Lung (tissue), 12 donors: Measurements from ENCODE around the gene MBP. TPM values are rescaled to one million over a fixed set of nuclear protein-coding genes. Genes with fewer than 3 reads are reported as not detected.
"Not testable (repeated sequence)": the region's sequence is repeated elsewhere in the genome, so short reads cannot be mapped to it uniquely, and the experiment has no call there.

ENCODE experiments used
- ATAC-seq: fragments of 200-7000 bp; cut with Tn5 transposase; one replicate; pipeline ENCODE4 v1.9.1; 2020; ENCODE audit warnings: moderate number of reproducible peaks; ENCODE audit not compliant: insufficient read depth, low FRiP score
- DNase-seq, 3 donors: peaks; one replicate each; pipeline ENCODE4 v3.0.0-alpha.2; 2013 to 2017
- H3K27ac ChIP-seq, 2 donors: one replicate each; pipeline ENCODE4 v1.5.1; 2013; ENCODE audit warnings: mild to moderate bottlenecking in 2 of 2, moderate library complexity in 2 of 2, control low read depth in 1 of 2, inconsistent platforms in 1 of 2, low read depth in 1 of 2, low read length in 1 of 2
- H3K27me3 ChIP-seq, 3 donors: one replicate each; pipeline ENCODE4 v1.5.1; 2013; ENCODE audit warnings: low read length in 2 of 3; ENCODE audit not compliant: control insufficient read depth in 3 of 3, insufficient read depth in 3 of 3
- H3K36me3 ChIP-seq, 4 donors: one replicate each; pipeline ENCODE4 v1.5.1; 2013; ENCODE audit warnings: low read length in 4 of 4, mild to moderate bottlenecking in 1 of 4, moderate library complexity in 1 of 4; ENCODE audit not compliant: control insufficient read depth in 4 of 4, insufficient read depth in 4 of 4
- H3K4me1 ChIP-seq, 5 donors: one replicate each; pipeline ENCODE4 v1.5.1; 2013; ENCODE audit warnings: low read length in 5 of 5, mild to moderate bottlenecking in 2 of 5, moderate library complexity in 1 of 5; ENCODE audit not compliant: control insufficient read depth in 5 of 5, insufficient read depth in 5 of 5
- H3K4me3 ChIP-seq: one replicate; pipeline ENCODE4 v1.5.1; 2013; ENCODE audit warnings: mild to moderate bottlenecking, control low read depth, moderate library complexity
- H3K9ac ChIP-seq, 2 donors: one replicate each; pipeline ENCODE4 v1.5.1; 2013; ENCODE audit warnings: low read length in 2 of 2, control low read depth in 1 of 2; ENCODE audit not compliant: insufficient read depth in 1 of 2
- H3K9me3 ChIP-seq, 4 donors: one replicate each; pipeline ENCODE4 v1.5.1; 2013; ENCODE audit warnings: low read length in 3 of 4, mild to moderate bottlenecking in 1 of 4, moderate library complexity in 1 of 4; ENCODE audit not compliant: control insufficient read depth in 4 of 4, insufficient read depth in 3 of 4
- WGBS, 2 donors: extraction: QIAGEN DNeasy Blood & Tissue Kit; methylation state at CpG; one replicate each; pipeline ENCODE4 v1.1.7; 2013; 5-methylcytosine and 5-hydroxymethylcytosine counted together
- polyA plus RNA-seq, 2 donors: library from polyadenylated mRNA; stranded (reverse); fragments of 200-250 nt; gene quantifications; one replicate each; pipeline ENCODE4 v1.2.1, GENCODE V29; 2013
- total RNA-seq, 2 donors: library from RNA; depleted of rRNA in 1 of 2; stranded (reverse); fragments of >200 nt in 1 of 2; gene quantifications; one replicate each; pipeline ENCODE4 v1.2.1, GENCODE V29; 2014 to 2021
- TF ChIP-seq, protein P1 (sequence below): IDR thresholded peaks from 2 replicates; pipeline ENCODE4 v1.5.1; 2012; ENCODE audit warnings: mild to moderate bottlenecking; ENCODE audit errors: control extremely low read depth, extremely low read depth
- donor health status: control.
- donor health status: control.
- donor health status: Bipolar disorder and iron deficiency.
- donor health status: healthy.
- donor health status: DM: yes; HTN: yes; CAD: no.

The MBP gene
- total and polyA plus RNA-seq, 4 donors, result 15.6 to 64.1 (median 30.9) TPM

DNA sequence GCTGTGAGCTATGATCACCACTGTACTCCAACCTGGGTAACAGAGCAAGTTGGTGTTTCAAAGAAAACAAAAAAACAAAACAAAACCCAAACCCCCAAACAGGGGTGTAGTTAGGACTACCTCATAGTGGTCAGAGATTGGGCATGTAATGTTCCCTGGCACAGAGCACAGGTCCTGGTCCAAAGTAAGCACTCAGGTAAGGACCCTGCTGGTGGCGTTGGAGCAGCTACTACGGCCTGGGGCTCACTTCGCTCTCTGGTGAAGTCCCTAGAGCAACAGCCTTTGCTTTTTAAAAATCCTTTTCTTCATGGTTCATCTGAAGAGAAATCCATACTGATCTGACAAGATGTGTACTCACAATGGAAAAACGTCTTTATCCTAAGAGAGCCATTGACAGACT, 179.8 kb downstream of the MBP start:
- Histone ChIP-seq H3K4me1 (peaks cover 1 to 18% (median 6%) of the 10 kb centered on the region in 5 donors), H3K9ac (no peak overlapping the region), H3K9me3 (no peaks in the 10 kb centered on the region), H3K27me3 (no peaks in the 10 kb centered on the region), H3K36me3 (peaks cover 0 to 32% (median 17%) of the 10 kb centered on the region in 4 donors), H3K4me3 (no peak overlapping the region), H3K27ac (peak overlapping the region in 1 of 2 donors; percentile 82)
- TF ChIP-seq, protein P1, sequence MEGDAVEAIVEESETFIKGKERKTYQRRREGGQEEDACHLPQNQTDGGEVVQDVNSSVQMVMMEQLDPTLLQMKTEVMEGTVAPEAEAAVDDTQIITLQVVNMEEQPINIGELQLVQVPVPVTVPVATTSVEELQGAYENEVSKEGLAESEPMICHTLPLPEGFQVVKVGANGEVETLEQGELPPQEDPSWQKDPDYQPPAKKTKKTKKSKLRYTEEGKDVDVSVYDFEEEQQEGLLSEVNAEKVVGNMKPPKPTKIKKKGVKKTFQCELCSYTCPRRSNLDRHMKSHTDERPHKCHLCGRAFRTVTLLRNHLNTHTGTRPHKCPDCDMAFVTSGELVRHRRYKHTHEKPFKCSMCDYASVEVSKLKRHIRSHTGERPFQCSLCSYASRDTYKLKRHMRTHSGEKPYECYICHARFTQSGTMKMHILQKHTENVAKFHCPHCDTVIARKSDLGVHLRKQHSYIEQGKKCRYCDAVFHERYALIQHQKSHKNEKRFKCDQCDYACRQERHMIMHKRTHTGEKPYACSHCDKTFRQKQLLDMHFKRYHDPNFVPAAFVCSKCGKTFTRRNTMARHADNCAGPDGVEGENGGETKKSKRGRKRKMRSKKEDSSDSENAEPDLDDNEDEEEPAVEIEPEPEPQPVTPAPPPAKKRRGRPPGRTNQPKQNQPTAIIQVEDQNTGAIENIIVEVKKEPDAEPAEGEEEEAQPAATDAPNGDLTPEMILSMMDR, result no peak
- 77 to 88% methylated on average over 4 of the region's 4 CpGs for WGBS, 2 donors
- DNase-seq, result no peak
- no peak for ATAC-seq

DNA sequence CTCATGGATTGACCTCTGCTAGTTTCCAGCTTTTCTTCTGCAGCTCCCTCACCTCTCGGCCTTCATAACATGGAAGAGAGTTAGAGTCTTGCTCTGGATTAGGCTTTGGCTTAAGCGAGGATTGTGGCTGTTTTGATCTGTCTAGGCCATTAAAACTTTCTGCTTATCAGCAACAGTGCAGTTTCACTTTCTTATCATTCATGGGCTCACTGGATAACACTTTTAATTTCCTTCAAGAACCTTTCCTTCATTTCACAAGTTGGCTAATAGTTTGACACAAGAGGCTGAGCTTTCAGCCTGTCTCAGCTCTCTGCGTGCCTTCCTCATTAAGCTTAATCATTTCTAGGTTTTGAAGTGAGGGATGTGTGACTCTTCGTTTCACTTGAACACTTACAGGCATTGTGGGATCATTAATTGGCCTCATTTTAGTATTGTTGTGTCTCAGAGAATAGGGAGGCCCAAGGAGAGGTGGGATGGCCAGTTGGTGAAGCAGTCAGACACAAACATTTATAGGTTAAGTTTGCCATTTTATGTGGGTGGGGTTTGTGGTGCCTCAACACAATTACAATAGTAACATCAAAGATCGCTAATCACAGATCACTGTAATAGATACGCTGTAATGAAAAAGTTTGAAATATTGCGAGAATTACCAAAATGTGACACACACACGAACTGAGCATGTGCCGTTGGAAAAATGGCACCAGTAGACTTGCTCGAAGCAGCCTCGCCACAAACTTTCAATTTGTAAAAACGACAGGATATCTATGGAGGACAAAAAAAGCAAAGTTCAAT, 180.9 kb downstream of the MBP start:
- H3K4me1 ChIP-seq, result peaks cover 1 to 17% (median 6%) of the 10 kb centered on the region in 5 donors
- DNase-seq (no peak), ATAC-seq (peak; percentile 45)
- H3K9me3 ChIP-seq, result no peaks in the 10 kb centered on the region
- no peak overlapping the region for H3K4me3 ChIP-seq
- peak overlapping the region in 1 of 2 donors; percentile 37 for H3K27ac ChIP-seq
- H3K36me3 ChIP-seq, result peaks cover 0 to 29% (median 18%) of the 10 kb centered on the region in 4 donors
- no peak overlapping the region for H3K9ac ChIP-seq
- 89 to 94% methylated on average over 12 of the region's 12 CpGs for WGBS, 2 donors
- TF ChIP-seq, protein P1, result no peak
- no peaks in the 10 kb centered on the region for H3K27me3 ChIP-seq

DNA sequence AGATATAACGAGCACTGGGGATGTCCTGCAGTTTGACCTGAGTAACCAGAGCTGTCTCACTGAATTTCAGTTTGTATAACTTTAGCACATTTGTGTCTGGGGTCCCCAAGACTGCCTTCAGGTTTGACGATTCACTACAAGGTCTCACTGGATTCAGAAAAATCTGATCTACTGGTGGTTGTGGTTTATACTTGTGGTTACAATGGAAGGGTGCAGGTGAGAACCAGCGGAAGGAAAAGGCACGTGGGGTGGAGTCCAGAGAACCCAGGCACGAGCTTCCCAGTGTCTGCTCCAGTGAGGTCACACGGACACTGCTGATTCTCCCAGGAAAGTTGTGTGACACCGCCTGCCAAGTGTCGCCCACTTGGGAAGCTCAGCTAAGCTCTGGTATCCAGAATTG, 184.2 kb downstream of the MBP start:
- Histone ChIP-seq H3K9ac (no peak overlapping the region), H3K27me3 (no peaks in the 10 kb centered on the region), H3K4me1 (peaks cover 0 to 7% (median 4%) of the 10 kb centered on the region in 5 donors), H3K4me3 (no peak overlapping the region), H3K36me3 (peaks cover 0 to 31% (median 17%) of the 10 kb centered on the region in 4 donors), H3K27ac (no peak overlapping the region), H3K9me3 (no peaks in the 10 kb centered on the region)
- TF ChIP-seq, protein P1, result no peak
- 90 to 91% methylated on average over 8 of the region's 8 CpGs for WGBS, 2 donors
- DNase-seq (no peak), ATAC-seq (no peak)

DNA sequence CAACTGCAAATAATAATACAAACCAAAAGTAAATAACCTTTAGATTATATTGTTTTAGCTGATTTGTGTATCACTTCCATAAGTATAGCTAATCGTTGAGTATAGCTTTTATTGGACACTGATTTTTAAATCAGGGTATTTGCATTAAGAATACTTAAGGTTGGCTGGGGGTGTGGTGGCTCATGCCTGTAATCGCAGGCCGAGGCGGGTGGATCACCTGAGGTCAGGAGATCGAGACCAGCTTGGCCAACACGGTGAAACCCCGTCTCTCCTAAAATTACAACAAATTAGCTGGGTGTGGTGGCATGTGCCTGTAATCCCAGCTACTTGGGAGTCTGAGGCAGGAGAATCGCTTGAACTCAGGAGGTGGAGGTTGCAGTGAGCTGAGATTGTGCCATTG, 188.2 kb downstream of the MBP start:
- not testable (repeated sequence) for H3K4me1 ChIP-seq, H3K9me3 ChIP-seq, H3K9ac ChIP-seq, DNase-seq, ATAC-seq, H3K27ac ChIP-seq, H3K27me3 ChIP-seq, H3K4me3 ChIP-seq
- 83 to 93% methylated on average over 8 of the region's 8 CpGs for WGBS, 2 donors
- H3K36me3 ChIP-seq, result peaks cover under 1 to 18% (median 12%) of the 10 kb centered on the region in 4 donors
